NCI-H2107 (cell line): Measurements from ENCODE around the gene FCRLA.
"Not testable (repeated sequence)": the region's sequence is repeated elsewhere in the genome, so short reads cannot be mapped to it uniquely, and the experiment has no call there.

ENCODE experiments used
- DNase-seq: peaks from one replicate; lab custom pipeline; 2025; lab: John Stamatoyannopoulos, UW

Gene FCRLA

GRCh38 chr1:161705537-161705936, 1.5 kb upstream of the FCRLA start:
- DNase-seq = no peak

GRCh38 chr1:161706113-161706481, 932 bp upstream of the FCRLA start:
- DNase-seq = no peak

- no peak for DNase-seq
Measured at GRCh38 chr1:161707503-161707902, 474 bp downstream of the FCRLA start.

- no peak for DNase-seq
Measured at GRCh38 chr1:161709373-161709772, 2.3 kb downstream of the FCRLA start.

GRCh38 chr1:161710560-161710959, 3.5 kb downstream of the FCRLA start:
- DNase-seq = peak; percentile 27

- DNase-seq = no peak
Measured at GRCh38 chr1:161718559-161719324, 11.7 kb downstream of the FCRLA start.

GRCh38 chr1:161719325-161719611, 12.2 kb downstream of the FCRLA start:
- no peak for DNase-seq

GRCh38 chr1:161720422-161720821, 13.4 kb downstream of the FCRLA start:
- DNase-seq = no peak

- no peak for DNase-seq
Measured at GRCh38 chr1:161720956-161721737, 14.1 kb downstream of the FCRLA start, which contains the start of gene FCRLB. TSS of gene FCRLB (plus strand) at chr1:161721544. CDS start at chr1:161722673, 1,129 bp downstream.

- no peak for DNase-seq
Measured at GRCh38 chr1:161721738-161722343, 14.8 kb downstream of the FCRLA start.

- DNase-seq = no peak
Measured at GRCh38 chr1:161722406-161722805, 15.4 kb downstream of the FCRLA start.

- DNase-seq = no peak
Measured at GRCh38 chr1:161723459-161724141, 16.6 kb downstream of the FCRLA start.

GRCh38 chr1:161725258-161725907, 18.4 kb downstream of the FCRLA start:
- not testable (repeated sequence) for DNase-seq

GRCh38 chr1:161725908-161726472, 19.0 kb downstream of the FCRLA start:
- DNase-seq = no peak

- no peak for DNase-seq
Measured at GRCh38 chr1:161726473-161727255, 19.6 kb downstream of the FCRLA start.

- no peak for DNase-seq
Measured at GRCh38 chr1:161727256-161727924, 20.4 kb downstream of the FCRLA start.

- DNase-seq = no peak
Measured at GRCh38 chr1:161728376-161729226, 21.6 kb downstream of the FCRLA start.

- DNase-seq = no peak
Measured at GRCh38 chr1:161730050-161730564, 23.1 kb downstream of the FCRLA start.

GRCh38 chr1:161731241-161731640, 24.2 kb downstream of the FCRLA start:
- DNase-seq = no peak
